Lung (tissue), 12 donors: ENCODE measurements around the gene MCRIP1. TPM values are rescaled to one million over a fixed set of nuclear protein-coding genes. Genes with fewer than 3 reads are reported as not detected.

Source experiments
- ATAC-seq: fragments of 200-7000 bp; cut with Tn5 transposase; one replicate; pipeline ENCODE4 v1.9.1; 2020; ENCODE audit warnings: moderate number of reproducible peaks; ENCODE audit not compliant: insufficient read depth, low FRiP score
- DNase-seq, 3 donors: peaks; one replicate each; pipeline ENCODE4 v3.0.0-alpha.2; 2013 to 2017
- H3K27ac ChIP-seq, 2 donors: one replicate each; pipeline ENCODE4 v1.5.1; 2013; ENCODE audit warnings: mild to moderate bottlenecking in 2 of 2, moderate library complexity in 2 of 2, control low read depth in 1 of 2, inconsistent platforms in 1 of 2, low read depth in 1 of 2, low read length in 1 of 2
- H3K27me3 ChIP-seq, 3 donors: one replicate each; pipeline ENCODE4 v1.5.1; 2013; ENCODE audit warnings: low read length in 2 of 3; ENCODE audit not compliant: control insufficient read depth in 3 of 3, insufficient read depth in 3 of 3
- H3K36me3 ChIP-seq, 4 donors: one replicate each; pipeline ENCODE4 v1.5.1; 2013; ENCODE audit warnings: low read length in 4 of 4, mild to moderate bottlenecking in 1 of 4, moderate library complexity in 1 of 4; ENCODE audit not compliant: control insufficient read depth in 4 of 4, insufficient read depth in 4 of 4
- H3K4me1 ChIP-seq, 5 donors: one replicate each; pipeline ENCODE4 v1.5.1; 2013; ENCODE audit warnings: low read length in 5 of 5, mild to moderate bottlenecking in 2 of 5, moderate library complexity in 1 of 5; ENCODE audit not compliant: control insufficient read depth in 5 of 5, insufficient read depth in 5 of 5
- H3K4me3 ChIP-seq: one replicate; pipeline ENCODE4 v1.5.1; 2013; ENCODE audit warnings: mild to moderate bottlenecking, control low read depth, moderate library complexity
- H3K9ac ChIP-seq, 2 donors: one replicate each; pipeline ENCODE4 v1.5.1; 2013; ENCODE audit warnings: low read length in 2 of 2, control low read depth in 1 of 2; ENCODE audit not compliant: insufficient read depth in 1 of 2
- H3K9me3 ChIP-seq, 4 donors: one replicate each; pipeline ENCODE4 v1.5.1; 2013; ENCODE audit warnings: low read length in 3 of 4, mild to moderate bottlenecking in 1 of 4, moderate library complexity in 1 of 4; ENCODE audit not compliant: control insufficient read depth in 4 of 4, insufficient read depth in 3 of 4
- WGBS, 2 donors: extraction: QIAGEN DNeasy Blood & Tissue Kit; methylation state at CpG; one replicate each; pipeline ENCODE4 v1.1.7; 2013; 5-methylcytosine and 5-hydroxymethylcytosine counted together
- polyA plus RNA-seq, 2 donors: library from polyadenylated mRNA; stranded (reverse); fragments of 200-250 nt; gene quantifications; one replicate each; pipeline ENCODE4 v1.2.1, GENCODE V29; 2013
- total RNA-seq, 2 donors: library from RNA; depleted of rRNA in 1 of 2; stranded (reverse); fragments of >200 nt in 1 of 2; gene quantifications; one replicate each; pipeline ENCODE4 v1.2.1, GENCODE V29; 2014 to 2021
- TF ChIP-seq, protein P1 (sequence below): IDR thresholded peaks from 2 replicates; pipeline ENCODE4 v1.5.1; 2012; ENCODE audit warnings: mild to moderate bottlenecking; ENCODE audit errors: control extremely low read depth, extremely low read depth
- donor health status: control.
- donor health status: control.
- donor health status: Bipolar disorder and iron deficiency.
- donor health status: healthy.
- donor health status: DM: yes; HTN: yes; CAD: no.

The MCRIP1 gene
- total and polyA plus RNA-seq, 4 donors, result 47.6 to 188 (median 106) TPM

DNA sequence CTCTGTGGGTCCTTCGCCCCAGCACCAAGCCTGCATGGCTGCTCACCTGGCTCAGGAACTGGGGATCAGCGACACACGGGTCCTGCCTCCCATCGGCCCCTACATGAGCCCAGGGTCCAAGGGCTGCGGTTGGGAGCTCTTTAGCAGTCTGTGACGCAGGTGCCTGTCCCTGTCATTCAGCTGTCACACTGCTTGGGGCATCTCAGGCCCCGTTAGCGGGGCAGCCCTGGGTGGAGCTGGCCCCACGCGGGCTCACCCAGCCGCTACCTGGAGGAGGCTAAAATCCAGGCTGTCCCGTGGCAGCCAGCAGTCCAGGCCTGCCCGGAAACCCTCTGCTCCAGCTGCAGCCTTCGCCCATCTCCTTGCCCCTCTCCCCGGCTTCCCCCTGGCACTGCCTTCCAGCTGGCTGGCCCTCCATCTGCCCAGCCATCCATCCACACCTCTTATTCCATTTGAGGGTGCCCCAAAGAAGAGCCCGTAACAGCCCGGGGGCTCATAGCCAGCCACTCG, 25.8 kb downstream of the MCRIP1 start:
- Histone ChIP-seq H3K9ac (no peak overlapping the region), H3K36me3 (no peaks in the 10 kb centered on the region), H3K4me3 (no peak overlapping the region), H3K4me1 (peaks cover 0 to 4% (median 0%) of the 10 kb centered on the region in 5 donors), H3K27ac (no peak overlapping the region), H3K27me3 (peaks cover 6 to 41% (median 16%) of the 10 kb centered on the region in 3 donors), H3K9me3 (peaks cover 0 to 6% (median 0%) of the 10 kb centered on the region in 4 donors)
- 53 to 58% methylated on average over 18 of the region's 18 CpGs for WGBS, 2 donors
- no peak for DNase-seq
- TF ChIP-seq, protein P1, sequence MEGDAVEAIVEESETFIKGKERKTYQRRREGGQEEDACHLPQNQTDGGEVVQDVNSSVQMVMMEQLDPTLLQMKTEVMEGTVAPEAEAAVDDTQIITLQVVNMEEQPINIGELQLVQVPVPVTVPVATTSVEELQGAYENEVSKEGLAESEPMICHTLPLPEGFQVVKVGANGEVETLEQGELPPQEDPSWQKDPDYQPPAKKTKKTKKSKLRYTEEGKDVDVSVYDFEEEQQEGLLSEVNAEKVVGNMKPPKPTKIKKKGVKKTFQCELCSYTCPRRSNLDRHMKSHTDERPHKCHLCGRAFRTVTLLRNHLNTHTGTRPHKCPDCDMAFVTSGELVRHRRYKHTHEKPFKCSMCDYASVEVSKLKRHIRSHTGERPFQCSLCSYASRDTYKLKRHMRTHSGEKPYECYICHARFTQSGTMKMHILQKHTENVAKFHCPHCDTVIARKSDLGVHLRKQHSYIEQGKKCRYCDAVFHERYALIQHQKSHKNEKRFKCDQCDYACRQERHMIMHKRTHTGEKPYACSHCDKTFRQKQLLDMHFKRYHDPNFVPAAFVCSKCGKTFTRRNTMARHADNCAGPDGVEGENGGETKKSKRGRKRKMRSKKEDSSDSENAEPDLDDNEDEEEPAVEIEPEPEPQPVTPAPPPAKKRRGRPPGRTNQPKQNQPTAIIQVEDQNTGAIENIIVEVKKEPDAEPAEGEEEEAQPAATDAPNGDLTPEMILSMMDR, result no peak
- ATAC-seq, result no peak

DNA sequence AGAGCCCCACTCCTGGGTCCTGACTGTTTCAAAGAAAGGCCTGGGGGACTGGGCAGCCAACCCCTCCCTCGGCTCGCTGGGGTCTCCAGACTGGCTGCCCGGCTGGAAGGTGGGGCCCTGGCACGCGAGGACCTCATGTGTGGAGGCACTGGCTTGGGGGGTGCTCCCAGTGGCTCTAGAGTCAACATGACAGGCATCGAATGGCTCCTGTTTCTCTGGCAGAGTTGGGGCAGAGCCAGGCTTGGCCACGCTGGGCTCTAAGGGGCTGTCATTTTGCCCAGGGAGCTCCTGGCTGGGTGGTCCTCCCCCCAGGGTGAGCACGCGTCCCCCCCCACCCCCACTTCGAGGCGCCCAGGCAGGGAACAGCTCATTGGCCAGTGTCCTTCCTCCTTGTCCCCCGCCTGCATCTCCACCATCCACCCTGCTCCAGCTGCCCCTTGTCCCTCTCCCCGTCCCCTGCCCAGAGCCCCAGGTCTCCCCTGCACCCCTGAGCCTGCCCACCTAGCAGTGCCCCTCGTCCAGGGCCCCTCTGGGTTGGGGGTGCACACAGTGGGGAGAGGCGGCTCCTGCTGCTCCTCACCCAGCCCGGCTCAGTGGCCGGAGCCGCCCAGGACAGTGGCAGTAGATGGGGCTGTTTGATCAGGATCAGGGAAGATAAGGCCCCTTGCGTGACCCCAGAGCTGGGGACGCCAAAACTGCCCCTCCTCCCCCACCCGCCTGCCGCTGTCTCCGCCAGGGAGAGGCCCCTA, 26.5 kb downstream of the MCRIP1 start:
- Histone ChIP-seq H3K4me1 (peaks cover 0 to 4% (median 0%) of the 10 kb centered on the region in 5 donors), H3K4me3 (no peak overlapping the region), H3K27ac (no peak overlapping the region), H3K27me3 (peaks cover 6 to 47% (median 21%) of the 10 kb centered on the region in 3 donors), H3K9ac (no peak overlapping the region), H3K9me3 (peaks cover 0 to 6% (median 0%) of the 10 kb centered on the region in 4 donors), H3K36me3 (no peaks in the 10 kb centered on the region)
- TF ChIP-seq, protein P1, result no peak
- ATAC-seq (no peak), DNase-seq (no peak)
- 25 to 33% methylated on average over 21 to 23 of the region's 23 CpGs for WGBS, 2 donors

DNA sequence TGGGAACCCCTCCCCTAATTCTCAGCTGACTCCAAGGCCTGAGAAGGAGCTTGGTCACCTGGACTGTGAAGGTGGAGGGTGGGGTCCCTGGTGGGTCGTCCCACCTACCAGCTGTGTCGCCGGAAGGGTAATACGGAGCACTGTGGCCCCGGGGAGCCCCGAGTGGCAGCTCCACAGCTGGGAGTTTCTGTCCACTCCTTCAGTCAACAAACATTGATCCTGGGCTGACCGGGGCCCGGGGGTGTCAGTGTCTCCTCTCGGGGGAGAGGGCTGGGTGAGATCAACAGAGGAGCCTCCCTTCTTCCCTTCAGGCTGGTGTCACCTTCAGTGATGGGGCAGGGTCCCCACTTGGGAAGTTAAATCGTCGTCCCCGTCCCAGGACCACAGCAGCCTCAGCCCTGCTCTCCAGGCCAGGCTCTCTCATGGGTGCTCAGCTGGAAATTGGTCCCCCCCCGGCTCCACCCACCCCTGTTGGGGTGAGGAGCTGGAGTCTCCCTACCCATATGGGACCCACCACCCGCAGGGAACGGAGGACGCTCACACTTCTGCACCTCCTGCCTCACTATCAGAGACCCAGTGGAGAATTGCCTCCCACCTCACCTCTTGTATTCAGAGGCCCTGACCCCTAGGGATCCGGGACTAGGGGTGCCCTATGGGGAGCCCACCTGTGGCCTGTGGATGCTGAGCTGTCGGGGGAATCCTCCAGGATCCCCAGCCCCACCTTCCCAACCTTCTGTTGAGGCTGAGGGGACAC, 27.2 kb downstream of the MCRIP1 start:
- TF ChIP-seq, protein P1, result no peak
- DNase-seq (no peak), ATAC-seq (no peak)
- Histone ChIP-seq H3K36me3 (no peaks in the 10 kb centered on the region), H3K9ac (no peak overlapping the region), H3K9me3 (peaks cover 0 to 6% (median 0%) of the 10 kb centered on the region in 4 donors), H3K4me3 (no peak overlapping the region), H3K4me1 (peaks cover 0 to 4% (median 0%) of the 10 kb centered on the region in 5 donors), H3K27ac (no peak overlapping the region), H3K27me3 (peaks cover 6 to 52% (median 23%) of the 10 kb centered on the region in 3 donors)
- WGBS, 2 donors, result 66 to 80% methylated on average over 18 of the region's 18 CpGs
